22Rv1 (cell line): Measurements from ENCODE around the gene ADGRL3.

Experiments used
- ZFX ChIP-seq: fragments of 450-650 bp; IDR thresholded peaks from 2 replicates; pipeline ENCODE4 v1.6.1; 2017; ENCODE audit warnings: antibody characterized with exemption, borderline replicate concordance
- TF ChIP-seq, protein P1 (sequence below): fragments of 450-650 bp; IDR thresholded peaks from 2 replicates; pipeline ENCODE4 v1.5.1; 2017; ENCODE audit warnings: mild to moderate bottlenecking

DNA sequence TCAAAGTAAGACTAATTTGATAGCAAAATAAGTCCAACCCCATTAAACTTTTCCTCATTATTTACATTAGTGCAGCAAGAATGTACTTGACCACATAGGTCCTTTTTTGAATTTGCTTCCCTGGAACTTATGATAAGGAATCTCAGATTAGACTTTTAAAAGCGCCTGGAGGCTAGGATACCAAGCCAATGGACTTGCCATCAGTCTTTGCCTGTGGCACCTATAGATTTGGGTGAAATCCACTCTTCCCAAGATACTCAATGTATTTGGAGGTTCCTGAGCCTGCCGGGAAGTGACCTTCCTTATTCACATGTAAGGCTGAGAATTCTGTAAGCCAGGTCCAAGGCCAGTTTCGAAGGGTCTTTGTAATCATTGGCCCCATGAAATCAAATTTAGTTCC lies 553.6 kb downstream of the ADGRL3 start:
- TF ChIP-seq, protein P1, sequence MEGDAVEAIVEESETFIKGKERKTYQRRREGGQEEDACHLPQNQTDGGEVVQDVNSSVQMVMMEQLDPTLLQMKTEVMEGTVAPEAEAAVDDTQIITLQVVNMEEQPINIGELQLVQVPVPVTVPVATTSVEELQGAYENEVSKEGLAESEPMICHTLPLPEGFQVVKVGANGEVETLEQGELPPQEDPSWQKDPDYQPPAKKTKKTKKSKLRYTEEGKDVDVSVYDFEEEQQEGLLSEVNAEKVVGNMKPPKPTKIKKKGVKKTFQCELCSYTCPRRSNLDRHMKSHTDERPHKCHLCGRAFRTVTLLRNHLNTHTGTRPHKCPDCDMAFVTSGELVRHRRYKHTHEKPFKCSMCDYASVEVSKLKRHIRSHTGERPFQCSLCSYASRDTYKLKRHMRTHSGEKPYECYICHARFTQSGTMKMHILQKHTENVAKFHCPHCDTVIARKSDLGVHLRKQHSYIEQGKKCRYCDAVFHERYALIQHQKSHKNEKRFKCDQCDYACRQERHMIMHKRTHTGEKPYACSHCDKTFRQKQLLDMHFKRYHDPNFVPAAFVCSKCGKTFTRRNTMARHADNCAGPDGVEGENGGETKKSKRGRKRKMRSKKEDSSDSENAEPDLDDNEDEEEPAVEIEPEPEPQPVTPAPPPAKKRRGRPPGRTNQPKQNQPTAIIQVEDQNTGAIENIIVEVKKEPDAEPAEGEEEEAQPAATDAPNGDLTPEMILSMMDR: no peak
- TF ChIP-seq ZFX: no peak
